Midbrain (tissue), 1 donor: ENCODE data around the gene DYNLT4.
"Not testable (repeated sequence)": the region's sequence is repeated elsewhere in the genome, so short reads cannot be mapped to it uniquely, and the experiment has no call there.

ENCODE experiments used
- DNase-seq: peaks from one replicate; lab custom pipeline; 2025; lab: John Stamatoyannopoulos, UW

Gene DYNLT4

DNA sequence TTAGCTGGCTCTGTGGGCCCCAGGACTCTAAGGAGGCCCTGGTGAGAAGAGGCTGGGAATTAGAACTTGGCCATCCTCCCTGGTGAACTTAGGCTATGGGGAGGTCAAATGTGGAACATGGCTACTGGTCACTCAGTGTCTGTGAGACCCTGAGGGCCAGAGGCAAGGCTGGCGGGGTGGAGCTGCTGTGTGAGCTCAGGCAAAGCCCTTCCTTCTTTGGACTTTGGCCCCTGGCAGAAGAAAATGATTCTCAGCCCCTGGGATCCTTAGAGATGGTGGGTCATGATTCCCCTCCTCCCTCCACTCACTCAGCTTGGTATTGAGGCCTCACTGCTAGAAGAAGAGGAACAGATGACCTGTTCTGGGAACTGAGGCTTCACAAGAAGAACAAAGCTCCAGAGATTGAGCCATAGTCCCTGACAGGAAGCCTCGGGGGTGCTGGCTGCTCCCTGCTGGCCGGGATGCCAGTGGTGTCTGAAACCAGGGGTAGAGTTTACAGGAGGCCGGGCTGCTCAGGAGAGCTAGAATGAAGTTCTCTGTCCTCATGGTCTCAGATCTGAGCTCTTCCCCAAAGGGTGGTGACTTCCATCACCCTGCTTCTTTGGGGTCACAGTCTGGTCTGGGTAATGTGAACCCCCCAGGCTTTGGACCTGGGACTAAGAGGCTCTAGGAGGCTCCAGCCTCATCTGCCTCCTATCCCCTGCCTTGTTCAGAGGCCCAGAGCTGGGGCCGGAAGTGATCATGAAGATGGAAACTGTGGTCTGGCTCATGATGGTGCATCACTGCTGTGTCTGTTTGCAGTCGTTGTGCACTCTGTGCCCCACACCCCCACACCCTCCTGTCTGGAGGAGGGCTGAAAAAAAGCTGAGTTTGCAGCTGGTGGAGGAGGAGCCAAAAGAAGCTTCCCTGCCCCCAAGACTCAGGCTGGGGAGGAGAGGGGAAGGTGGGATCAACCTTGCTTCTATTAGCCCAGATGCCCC lies 2.1 kb upstream of the DYNLT4 start:
- peak; percentile 29 for DNase-seq

DNA sequence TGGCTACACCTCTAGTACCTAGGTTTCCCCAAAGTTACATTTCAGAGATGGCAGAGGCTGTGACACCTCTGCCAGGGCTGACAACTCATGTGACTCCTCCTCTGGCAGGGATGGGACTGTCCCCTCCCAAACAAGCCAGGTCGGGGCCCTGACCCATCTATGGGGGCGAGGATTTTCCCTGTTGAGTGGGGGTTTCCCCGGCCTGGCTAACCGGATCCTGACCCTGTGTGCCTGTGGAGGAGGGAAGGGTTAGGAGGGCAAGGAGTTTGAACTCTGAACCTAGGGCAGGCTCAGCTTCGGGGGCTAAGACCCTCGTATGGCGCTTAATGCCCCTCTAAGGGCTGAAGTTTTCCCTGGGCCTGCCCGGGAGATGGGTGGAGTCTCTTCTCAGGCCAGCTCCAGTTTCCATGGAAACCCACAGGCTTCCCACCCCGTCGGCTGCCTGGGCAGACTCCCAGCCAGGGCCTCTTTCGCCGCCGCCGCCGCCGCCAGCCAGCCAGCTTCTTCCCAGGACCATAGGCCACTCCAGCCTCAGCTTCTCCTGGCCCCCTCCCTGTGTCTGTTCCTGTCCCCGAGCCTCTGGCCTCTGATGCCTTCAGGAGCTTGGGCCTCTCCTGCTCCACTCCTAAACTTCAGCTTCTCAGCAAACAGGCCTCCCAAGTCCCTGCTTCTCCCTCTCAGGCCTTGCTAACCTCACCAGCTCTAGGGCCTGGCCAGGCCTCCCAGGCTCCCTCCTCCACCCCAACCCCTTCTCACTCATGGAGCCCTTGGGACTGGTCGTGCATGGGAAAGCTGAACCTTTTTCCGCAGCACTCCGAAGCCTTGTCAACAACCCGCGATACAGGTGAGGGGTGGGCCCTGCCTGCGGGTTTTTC lies 1.1 kb upstream of the DYNLT4 start, which contains the start of gene BTBD19:
BTBD19 (plus strand) TSS at position 461 of the 875 bp plus-strand sequence; CDS start at position 759, 298 bp downstream.
- DNase-seq, result peak; percentile 68

DNA sequence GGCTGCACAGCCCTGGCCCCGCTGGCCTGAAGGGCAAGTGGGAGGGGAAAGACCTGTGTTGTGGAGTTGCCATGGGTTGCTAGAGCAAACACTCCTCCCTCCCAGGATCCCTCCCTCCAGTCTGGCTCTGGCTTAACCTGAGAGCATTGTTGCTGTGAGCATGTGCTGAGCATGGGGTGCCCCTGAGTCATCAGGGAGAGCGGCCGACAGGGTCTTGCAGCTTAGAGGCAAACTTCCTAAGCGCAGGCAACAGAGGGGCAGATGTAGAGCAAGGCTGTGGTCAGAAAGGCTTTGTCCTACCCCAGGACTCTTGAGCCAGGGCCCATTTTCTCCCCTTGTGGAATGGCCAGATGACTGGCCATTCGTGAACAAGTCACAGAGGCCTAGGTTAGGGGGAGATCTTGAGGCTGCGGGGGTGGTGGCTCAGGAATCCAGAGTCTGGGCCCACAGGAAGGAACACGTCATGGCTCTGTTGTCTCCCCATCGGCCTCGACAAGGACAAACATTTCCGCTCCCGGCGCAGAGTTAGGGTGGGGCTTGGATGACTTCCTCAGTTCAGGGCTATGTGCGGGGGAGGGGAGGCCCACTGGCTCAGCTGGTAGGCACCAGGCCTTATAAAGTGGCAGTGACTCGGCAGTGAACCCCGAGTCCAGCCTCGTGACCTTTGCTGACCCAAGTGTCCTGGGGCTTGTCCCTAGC lies 362 bp upstream of the DYNLT4 start:
- DNase-seq, result peak; percentile 74

DNA sequence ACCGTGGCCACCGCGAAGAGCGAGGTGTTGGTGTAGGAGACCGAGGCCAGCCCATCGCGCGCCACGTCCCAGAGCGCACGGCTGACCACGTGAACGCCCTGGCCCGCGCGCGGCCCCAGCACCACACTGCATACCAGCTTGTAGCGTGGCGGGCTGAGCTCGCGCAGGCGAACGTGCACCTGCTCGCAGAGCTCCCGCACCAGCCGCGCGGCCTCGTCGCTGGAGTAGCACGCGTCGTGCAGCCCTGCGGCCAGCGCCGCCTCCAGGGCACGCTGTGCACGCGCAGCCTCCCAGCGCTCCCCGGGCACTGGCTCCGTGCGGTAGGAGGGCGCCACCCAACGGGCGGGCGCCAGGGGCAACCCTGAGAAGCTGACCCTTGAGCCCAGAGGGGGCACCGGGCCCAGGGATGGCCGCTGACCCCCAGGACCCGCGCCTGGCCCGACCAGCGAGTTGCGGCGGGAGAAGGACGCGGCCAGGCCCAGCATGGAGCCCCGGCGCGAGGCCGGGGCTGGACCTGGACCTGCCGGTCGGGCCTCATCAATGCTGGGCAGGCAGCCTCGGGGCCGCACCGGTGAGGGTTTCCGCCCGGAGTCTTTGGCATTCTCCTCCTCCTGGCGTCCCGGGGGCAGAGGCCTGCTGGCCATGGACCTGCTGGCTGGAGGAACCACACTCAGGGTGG lies 987 bp downstream of the DYNLT4 start:
- no peak for DNase-seq

DNA sequence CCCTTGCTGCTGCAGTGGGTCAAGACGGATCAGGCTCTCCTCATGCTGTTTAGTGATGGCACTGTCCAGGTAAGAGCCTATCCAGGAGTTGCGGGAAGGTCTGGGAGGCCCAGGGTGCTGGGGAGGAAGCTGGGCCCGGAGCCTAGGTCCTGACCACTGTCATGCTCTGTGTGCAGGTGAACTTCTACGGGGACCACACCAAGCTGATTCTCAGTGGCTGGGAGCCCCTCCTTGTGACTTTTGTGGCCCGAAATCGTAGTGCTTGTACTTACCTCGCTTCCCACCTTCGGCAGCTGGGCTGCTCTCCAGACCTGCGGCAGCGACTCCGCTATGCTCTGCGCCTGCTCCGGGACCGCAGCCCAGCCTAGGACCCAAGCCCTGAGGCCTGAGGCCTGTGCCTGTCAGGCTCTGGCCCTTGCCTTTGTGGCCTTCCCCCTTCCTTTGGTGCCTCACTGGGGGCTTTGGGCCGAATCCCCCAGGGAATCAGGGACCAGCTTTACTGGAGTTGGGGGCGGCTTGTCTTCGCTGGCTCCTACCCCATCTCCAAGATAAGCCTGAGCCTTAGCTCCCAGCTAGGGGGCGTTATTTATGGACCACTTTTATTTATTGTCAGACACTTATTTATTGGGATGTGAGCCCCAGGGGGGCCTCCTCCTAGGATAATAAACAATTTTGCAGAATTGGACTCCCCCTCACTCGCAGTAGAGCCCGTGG lies 1.7 kb downstream of the DYNLT4 start:
- DNase-seq, result no peak

DNA sequence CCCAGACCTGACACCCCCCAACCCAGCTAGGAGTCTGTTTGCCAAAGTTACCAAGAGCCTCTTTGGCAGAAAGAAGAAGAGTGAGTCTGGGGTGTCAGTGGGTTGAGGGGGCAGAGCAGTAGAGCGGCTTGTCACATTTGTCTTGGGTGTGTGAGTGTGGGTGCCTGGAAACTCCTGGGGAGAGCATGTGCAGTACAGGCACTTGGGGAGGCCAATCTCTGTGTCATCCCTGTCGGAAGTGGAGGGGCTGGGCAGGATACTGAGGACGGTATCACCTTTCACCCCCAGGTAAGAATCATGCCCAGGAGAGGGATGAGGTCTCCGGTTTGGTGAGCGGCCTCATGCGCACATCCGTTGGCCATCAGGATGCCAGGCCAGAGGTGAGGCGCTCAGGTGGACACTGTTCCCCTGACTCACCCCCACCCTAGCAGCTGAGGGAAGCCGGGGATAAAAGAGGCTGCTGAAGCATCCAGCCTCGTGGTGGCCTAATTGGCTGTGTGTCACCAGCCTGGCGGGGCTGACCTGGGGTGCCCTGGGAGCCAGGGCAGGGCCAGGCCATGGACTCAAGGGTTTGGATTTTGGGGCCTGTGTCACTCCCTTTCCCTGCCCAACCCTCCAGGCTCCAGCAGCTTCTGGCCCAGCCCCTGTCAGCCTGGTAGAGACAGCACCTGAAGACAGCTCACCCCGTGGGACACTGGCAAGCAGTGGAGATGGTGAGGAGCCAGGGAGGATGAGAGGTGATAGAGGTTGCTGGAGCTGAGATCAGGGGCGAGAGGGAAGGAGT lies 3.6 kb downstream of the DYNLT4 start:
- DNase-seq, result no peak

DNA sequence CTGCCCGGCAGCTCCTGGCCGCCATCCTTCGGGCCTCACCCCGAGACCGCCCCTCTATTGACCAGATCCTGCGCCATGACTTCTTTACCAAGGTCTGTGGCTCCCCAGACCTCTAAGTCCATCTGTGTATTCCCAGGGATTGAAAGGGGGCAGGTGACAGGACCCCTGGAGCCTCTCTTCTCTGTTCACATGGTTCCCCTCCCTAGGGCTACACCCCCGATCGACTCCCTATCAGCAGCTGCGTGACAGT lies 4.2 kb downstream of the DYNLT4 start:
- DNase-seq, result no peak

DNA sequence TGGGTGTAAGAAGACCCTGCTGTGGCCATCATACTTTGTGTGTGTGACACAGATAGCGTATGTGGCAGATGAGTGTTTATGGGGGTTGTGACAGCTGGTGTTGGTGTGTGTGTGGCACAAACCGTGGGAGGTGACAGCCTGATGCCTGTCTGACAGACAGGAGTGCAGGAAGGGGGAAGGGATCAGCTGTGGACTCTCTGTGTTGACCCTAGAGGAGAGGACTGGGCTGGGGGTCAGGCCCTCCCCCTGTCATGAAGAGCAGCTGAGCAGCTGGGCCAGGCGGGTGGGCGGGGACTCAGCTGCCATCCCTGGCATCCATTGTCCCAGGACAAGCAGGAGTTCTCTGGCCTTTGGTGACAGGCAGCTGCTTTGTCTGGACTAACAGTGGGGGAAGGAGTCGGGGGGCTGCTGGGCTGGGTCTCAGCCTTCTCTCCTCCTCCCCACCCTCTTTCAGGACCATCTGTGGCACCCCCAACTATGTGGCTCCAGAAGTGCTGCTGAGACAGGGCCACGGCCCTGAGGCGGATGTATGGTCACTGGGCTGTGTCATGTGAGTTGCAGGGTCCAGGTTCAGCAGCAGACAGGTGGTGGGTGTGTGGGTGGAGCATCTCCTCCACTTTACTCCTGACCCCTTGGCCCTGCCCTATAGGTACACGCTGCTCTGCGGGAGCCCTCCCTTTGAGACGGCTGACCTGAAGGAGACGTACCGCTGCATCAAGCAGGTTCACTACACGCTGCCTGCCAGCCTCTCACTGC lies 4.7 kb downstream of the DYNLT4 start:
- no peak for DNase-seq

DNA sequence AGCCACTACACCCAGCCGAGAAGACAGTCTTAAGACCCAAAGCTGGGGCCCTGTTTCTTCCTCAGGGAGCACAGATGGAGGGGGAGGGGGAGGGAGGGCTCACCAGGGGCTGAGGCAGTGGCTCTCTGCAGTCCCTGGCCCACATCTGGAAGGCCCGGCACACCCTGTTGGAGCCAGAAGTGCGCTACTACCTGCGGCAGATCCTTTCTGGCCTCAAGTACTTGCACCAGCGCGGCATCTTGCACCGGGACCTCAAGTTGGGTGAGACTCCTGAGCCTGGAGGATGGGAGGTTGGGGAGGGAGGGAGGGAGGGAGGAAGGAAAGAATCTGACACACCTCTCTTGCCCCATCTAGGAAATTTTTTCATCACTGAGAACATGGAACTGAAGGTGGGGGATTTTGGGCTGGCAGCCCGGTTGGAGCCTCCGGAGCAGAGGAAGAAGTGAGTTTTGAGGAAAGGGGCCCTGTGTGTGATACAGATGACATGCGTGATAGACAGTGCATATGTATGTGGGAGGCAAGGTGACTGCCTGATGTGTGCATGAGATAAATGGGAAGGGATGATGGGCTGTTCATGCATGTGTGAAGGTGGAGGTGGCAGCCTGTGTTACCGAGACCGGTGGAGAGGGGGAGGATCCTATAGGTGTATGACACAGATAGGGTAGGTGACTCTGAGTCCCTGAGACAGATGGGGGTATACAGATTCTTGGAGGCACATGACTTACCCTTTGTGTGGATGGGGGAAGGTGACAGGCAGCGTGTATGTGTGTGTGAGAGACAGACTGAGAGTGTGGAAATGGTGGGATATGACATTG lies 5.5 kb downstream of the DYNLT4 start:
- no peak for DNase-seq

DNA sequence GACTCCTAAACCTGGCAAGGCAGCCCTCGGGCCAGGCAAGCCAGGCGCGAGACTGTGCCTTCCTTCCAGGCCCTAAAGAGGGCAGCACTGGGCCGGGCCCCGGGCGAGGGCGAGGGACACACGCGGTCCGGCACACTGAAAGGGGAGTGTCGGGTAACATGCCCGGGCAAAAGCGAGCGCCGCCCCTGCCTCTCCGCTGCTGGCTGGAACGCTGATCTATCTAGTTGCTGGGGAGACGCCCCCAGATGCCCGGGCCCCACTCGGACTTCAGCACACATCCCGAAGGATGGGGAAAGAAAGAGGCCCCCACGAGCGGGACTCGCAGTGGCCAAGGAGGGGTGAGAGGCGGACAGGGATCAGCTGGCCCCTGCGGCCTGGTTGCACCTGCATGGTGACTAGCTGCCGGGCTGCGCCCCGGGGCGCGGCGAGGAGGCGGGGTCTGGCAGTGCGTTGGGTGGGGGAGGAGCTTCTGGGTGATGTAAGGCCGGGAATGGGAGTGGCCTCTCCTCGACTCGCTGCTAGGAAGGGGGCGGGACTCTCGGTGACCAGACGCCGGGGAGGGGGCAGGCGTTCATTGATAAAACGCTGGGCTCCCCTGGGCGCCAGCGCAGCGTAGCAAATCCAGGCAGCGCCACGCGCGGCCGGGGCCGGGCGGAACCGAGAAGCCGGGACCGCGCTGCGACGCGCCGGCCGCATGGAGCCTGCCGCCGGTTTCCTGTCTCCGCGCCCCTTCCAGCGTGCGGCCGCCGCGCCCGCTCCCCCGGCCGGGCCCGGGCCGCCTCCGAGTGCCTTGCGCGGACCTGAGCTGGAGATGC lies 7.2 kb downstream of the DYNLT4 start, which contains the start of gene PLK3:
PLK3 (plus strand) TSS at position 608 of the 815 bp plus-strand sequence; CDS start at position 695, 87 bp downstream.
- DNase-seq, result peak; percentile 98

DNA sequence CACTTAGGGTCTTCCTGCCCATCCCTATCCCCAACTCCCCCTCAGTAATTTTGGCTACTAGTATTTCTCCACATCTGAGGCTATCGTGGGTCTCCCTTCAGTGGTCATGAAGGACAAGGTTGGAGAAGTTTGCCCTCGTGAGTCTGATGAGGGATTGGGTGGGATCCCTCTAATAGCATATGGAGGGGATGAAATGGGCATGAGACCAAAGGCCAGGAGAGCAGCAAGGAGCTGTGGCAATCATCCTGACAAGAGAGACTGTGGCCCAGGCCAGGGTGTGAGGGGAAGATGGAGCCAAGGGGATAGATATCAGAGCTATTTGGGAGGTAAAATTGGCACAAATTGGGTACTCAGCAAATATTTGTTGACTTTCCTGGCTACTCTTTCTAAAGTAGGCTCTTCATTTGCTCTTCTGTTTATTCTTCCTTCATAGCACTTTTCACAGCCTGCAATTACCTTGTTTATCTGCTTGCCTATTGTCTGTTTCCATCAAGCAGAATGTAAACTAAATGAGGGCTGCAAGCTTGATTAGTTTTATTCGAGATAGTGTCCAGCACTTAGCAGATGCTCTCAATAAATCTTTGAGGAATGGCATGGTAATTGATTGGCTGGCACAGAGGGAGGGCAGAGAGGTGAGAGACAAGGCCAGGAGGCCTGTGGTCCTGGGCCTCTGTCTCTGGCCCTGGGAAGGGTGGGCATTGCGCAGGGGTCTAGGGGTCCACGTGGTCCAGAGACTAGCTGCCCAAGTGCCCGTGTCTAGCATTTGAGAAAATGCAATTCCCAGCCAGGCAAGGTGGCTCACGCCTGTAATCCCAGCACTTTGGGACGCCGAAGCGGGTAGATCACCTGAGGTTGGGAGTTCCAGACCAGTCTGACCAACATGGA lies 8.4 kb downstream of the DYNLT4 start:
- no peak for DNase-seq

DNA sequence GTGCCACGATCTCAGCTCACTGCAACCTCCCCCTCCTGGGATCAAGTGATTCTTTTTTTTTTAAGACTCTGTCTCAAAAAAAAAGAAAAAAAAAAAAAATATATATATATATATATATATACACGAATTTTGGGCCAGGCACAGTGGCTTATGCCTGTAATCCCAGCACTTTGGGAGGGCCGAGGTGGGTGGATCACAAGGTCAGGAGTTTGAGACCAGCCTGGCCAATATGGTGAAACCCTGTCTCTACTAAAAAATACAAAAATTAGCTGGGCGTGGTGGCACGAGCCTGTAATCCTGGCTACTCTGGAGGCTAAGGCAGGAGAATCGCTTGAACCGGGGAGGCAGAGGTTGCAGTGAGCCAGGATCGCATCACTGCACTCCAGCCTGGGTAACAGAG lies 9.3 kb downstream of the DYNLT4 start:
- DNase-seq, result not testable (repeated sequence)

DNA sequence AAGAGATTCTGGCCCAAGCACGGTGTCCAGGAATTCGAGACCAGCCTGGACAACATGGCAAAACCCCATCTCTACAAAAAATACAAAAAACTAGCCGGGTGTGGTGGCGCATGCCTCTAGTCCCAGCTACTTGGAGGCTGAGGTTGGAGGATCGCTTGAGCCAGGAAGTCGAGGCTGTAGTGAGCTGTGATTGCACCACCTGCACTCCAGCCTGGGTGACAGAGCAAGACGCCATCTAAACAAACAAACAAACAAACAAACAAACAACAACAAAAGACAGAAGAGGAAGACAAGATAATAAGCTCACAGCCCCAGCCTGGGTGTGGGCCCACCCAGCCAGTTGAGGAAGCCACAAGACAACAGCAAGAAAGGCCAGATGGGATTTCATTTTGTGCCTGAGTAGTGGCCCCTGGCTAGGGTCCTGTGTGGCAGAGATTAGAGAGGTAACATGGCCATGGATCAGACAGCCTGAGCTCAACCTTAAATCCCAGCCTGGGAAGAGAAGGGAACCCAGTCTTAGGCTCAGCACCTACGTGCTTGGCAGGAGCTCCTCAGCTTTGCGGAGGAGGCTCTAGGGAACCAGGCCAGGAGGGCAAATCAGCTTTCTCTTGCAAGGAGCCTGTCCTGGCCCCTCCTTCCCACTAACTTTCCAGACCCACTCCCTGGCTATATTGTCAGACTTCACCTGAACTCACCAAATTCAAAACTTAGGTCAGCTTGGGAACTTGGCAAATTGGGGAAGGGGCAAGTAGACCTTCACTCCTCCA lies 14.2 kb downstream of the DYNLT4 start:
- DNase-seq, result no peak

DNA sequence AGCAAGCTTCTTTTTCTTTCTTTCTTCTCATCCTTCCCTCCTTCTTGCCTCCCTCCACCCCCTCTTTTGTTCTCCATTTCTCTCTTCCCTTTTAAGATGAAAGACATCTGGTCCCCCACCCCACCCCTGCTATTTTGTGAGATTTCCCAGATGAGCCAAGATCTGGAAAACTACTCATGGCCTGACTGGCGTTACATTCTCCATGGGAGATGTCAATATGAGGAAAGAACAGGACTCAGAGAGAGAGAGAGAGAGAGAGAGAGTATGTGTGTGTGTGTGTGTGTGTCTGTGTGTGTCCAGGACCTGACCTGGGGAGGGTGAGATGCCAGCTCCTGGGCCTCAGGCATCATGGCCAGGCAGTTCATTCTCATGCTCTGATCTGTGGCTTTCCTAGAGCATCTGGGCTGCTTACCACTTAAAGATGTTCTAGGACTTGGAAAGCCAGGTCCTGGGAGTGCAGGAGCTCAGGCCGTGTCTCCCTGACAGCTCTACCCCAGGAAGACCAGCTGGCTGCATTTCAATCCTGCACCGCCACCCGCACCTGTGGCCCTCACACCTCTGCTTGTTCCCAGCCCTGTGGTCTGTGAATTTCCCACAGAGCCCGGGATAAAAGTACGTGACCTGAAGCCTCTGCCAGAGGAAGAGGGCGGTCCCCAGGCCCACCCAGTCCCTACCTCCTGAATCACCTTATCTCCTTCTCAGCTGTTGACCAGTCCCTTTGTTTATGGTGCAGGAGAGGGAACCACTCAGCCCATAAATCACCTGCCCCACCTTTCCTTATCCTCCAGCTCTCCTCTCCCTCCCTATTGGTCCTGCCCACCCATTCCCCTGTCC lies 16.0 kb downstream of the DYNLT4 start:
- no peak for DNase-seq
